ENCODE measurements around the gene ITPR3.

GRCh38 chr6:33732385-33732784, 111.3 kb downstream of the ITPR3 start:
- no peak for TF ChIP-seq CTCF (IDR thresholded peaks at IDR 0.05; ENCODE audit: low read length)
- no peak for TF ChIP-seq EZH2 (IDR thresholded peaks at IDR 0.05; ENCODE audit: borderline replicate concordance, low read length)
